ENCODE data around the gene TGOLN2.
"Not testable (repeated sequence)": the region's sequence is repeated elsewhere in the genome, so short reads cannot be mapped to it uniquely, and the experiment has no call there.

The TGOLN2 gene

GRCh38 chr2:85334928-85335327 lies 7.1 kb upstream of the TGOLN2 start:
- DNase-seq, result no peak

- not testable (repeated sequence) for DNase-seq
Observed at GRCh38 chr2:85333877-85334276, 6.1 kb upstream of the TGOLN2 start.

- no peak for DNase-seq
Observed at GRCh38 chr2:85330839-85331636, 3.2 kb upstream of the TGOLN2 start.

GRCh38 chr2:85329701-85330100 lies 1.9 kb upstream of the TGOLN2 start:
- DNase-seq, result not testable (repeated sequence)

- DNase-seq, result no peak
Observed at GRCh38 chr2:85329181-85329651, 1.4 kb upstream of the TGOLN2 start.

- peak; percentile 34 to 55 (median 47) for DNase-seq
Observed at GRCh38 chr2:85327160-85327821, 498 bp downstream of the TGOLN2 start.

- peak; percentile 86 to 96 (median 92) for DNase-seq
Observed at GRCh38 chr2:85326406-85327159, 1.2 kb downstream of the TGOLN2 start.

- DNase-seq, result no peak
Observed at GRCh38 chr2:85325466-85325811, 2.4 kb downstream of the TGOLN2 start.

GRCh38 chr2:85324639-85325465 lies 2.9 kb downstream of the TGOLN2 start:
- DNase-seq, result peak; percentile 43 to 75 (median 74)

- DNase-seq, result not testable (repeated sequence)
Observed at GRCh38 chr2:85323988-85324367, 3.8 kb downstream of the TGOLN2 start.

- DNase-seq, result no peak
Observed at GRCh38 chr2:85323351-85323987, 4.3 kb downstream of the TGOLN2 start.

- DNase-seq, result peak; percentile 58 to 66 (median 62)
Observed at GRCh38 chr2:85319796-85320195, 8.0 kb downstream of the TGOLN2 start.

- DNase-seq, result peak; percentile 93 to 100 (median 98)
Observed at GRCh38 chr2:85318222-85319074, 9.3 kb downstream of the TGOLN2 start.

- not testable (repeated sequence) for DNase-seq
Observed at GRCh38 chr2:85315921-85316320, 11.9 kb downstream of the TGOLN2 start.

GRCh38 chr2:85314884-85315242 lies 12.9 kb downstream of the TGOLN2 start:
- no peak for DNase-seq

GRCh38 chr2:85312404-85312803 lies 15.4 kb downstream of the TGOLN2 start:
- peak; percentile 44 to 70 (median 60) for DNase-seq

GRCh38 chr2:85310330-85310729 lies 17.5 kb downstream of the TGOLN2 start:
- DNase-seq, result no peak

GRCh38 chr2:85309699-85310321 lies 18.0 kb downstream of the TGOLN2 start:
- DNase-seq, result peak in 2 of 3 donors; percentile 43 to 46

GRCh38 chr2:85308896-85309555 lies 18.8 kb downstream of the TGOLN2 start:
- DNase-seq, result peak; percentile 29 to 58 (median 52)

- DNase-seq, result no peak
Observed at GRCh38 chr2:85308201-85308600, 19.6 kb downstream of the TGOLN2 start.
